GM12875 (cell line): ENCODE data around the gene ALAS1.

ENCODE experiments used
- H3K4me3 ChIP-seq: one replicate; pipeline ENCODE4 v1.5.1; 2011; ENCODE audit warnings: low read depth, low read length, control low read depth
- CTCF ChIP-seq: IDR thresholded peaks from 2 replicates; pipeline ENCODE4 v1.5.1; 2011; ENCODE audit warnings: low read depth, mild to moderate bottlenecking, control low read depth, inconsistent platforms, low read length, moderate library complexity, borderline replicate concordance; ENCODE audit not compliant: insufficient read depth

Gene ALAS1

GRCh38 chr3:52210550-52211046, 12.6 kb downstream of the ALAS1 start:
- no peak for TF ChIP-seq CTCF
- no peak overlapping the region for H3K4me3 ChIP-seq

GRCh38 chr3:52211268-52211891, 13.4 kb downstream of the ALAS1 start:
- TF ChIP-seq CTCF = no peak
- no peak overlapping the region for H3K4me3 ChIP-seq

GRCh38 chr3:52213005-52213404, 15.0 kb downstream of the ALAS1 start:
- no peak for TF ChIP-seq CTCF
- H3K4me3 ChIP-seq = no peak overlapping the region

- H3K4me3 ChIP-seq = no peak overlapping the region
- TF ChIP-seq CTCF = no peak
Measured at GRCh38 chr3:52213901-52214300, 15.9 kb downstream of the ALAS1 start.

- TF ChIP-seq CTCF = no peak
- no peak overlapping the region for H3K4me3 ChIP-seq
Measured at GRCh38 chr3:52215351-52215750, 17.4 kb downstream of the ALAS1 start.

GRCh38 chr3:52216585-52217408, 18.8 kb downstream of the ALAS1 start:
- TF ChIP-seq CTCF = no peak
- H3K4me3 ChIP-seq = no peak overlapping the region

- no peak overlapping the region for H3K4me3 ChIP-seq
- no peak for TF ChIP-seq CTCF
Measured at GRCh38 chr3:52217409-52217805, 19.4 kb downstream of the ALAS1 start.
